DMS53 treated with DMSO at 0.1 percent for 48 hours (cell line): ENCODE results near the gene DSP.

Source experiments
- DNase-seq: peaks from one replicate; lab custom pipeline; 2025; ENCODE audit not compliant: unreplicated experiment; lab: John Stamatoyannopoulos, UW

The DSP gene

GRCh38 chr6:7541175-7542064, at the start of gene DSP:
Gene DSP (plus strand): TSS chr6:7541671. CDS start chr6:7541916, 245 bp downstream.
- DNase-seq, result peak; percentile 85

GRCh38 chr6:7493866-7494265, 47.6 kb upstream of the DSP start:
- DNase-seq, result no peak

GRCh38 chr6:7494638-7495037, 46.8 kb upstream of the DSP start:
- no peak for DNase-seq

GRCh38 chr6:7496266-7496875, 45.1 kb upstream of the DSP start:
- DNase-seq, result no peak

GRCh38 chr6:7500752-7501282, 40.7 kb upstream of the DSP start:
- no peak for DNase-seq

GRCh38 chr6:7502743-7503142, 38.7 kb upstream of the DSP start:
- no peak for DNase-seq

GRCh38 chr6:7504041-7504440, 37.4 kb upstream of the DSP start:
- DNase-seq, result no peak

- DNase-seq, result peak; percentile 92
These were observed 36.2 kb upstream of the DSP start for GRCh38 chr6:7505189-7505699.

- DNase-seq, result no peak
These were observed 33.9 kb upstream of the DSP start for GRCh38 chr6:7507600-7507999.

- no peak for DNase-seq
These were observed 29.2 kb upstream of the DSP start for GRCh38 chr6:7512320-7512719.

GRCh38 chr6:7513529-7513928, 27.9 kb upstream of the DSP start:
- DNase-seq, result no peak

GRCh38 chr6:7515363-7515762, 26.1 kb upstream of the DSP start:
- DNase-seq, result no peak

GRCh38 chr6:7518877-7519276, 22.6 kb upstream of the DSP start:
- no peak for DNase-seq

- DNase-seq, result no peak
These were observed 18.6 kb upstream of the DSP start for GRCh38 chr6:7522873-7523272.

- no peak for DNase-seq
These were observed 17.5 kb upstream of the DSP start for GRCh38 chr6:7523922-7524321.

- DNase-seq, result no peak
These were observed 14.7 kb upstream of the DSP start for GRCh38 chr6:7526755-7527154.

- DNase-seq, result no peak
These were observed 12.9 kb upstream of the DSP start for GRCh38 chr6:7528565-7528964.

GRCh38 chr6:7529141-7529540, 12.3 kb upstream of the DSP start:
- no peak for DNase-seq

GRCh38 chr6:7532232-7532631, 9.2 kb upstream of the DSP start:
- peak; percentile 64 for DNase-seq

GRCh38 chr6:7532821-7533220, 8.7 kb upstream of the DSP start:
- no peak for DNase-seq

GRCh38 chr6:7534192-7534591, 7.3 kb upstream of the DSP start:
- DNase-seq, result no peak

GRCh38 chr6:7535498-7535897, 6.0 kb upstream of the DSP start:
- no peak for DNase-seq
